Measurements from ENCODE around the gene FAM168A.

The FAM168A gene

GRCh38 chr11:73597956-73598718, at the start of gene FAM168A:
TSS of gene FAM168A (minus strand) at chr11:73598112. CDS start at chr11:73468474, 129,638 bp downstream.
- DNase-seq, result peak; percentile 94

GRCh38 chr11:73647459-73648100, 49.7 kb upstream of the FAM168A start:
- peak; percentile 26 for DNase-seq

GRCh38 chr11:73645972-73646631, 48.2 kb upstream of the FAM168A start, which contains the start of gene PLEKHB1:
TSS of gene PLEKHB1 (plus strand) at chr11:73646581. CDS start at chr11:73646609, 28 bp downstream.
- peak; percentile 45 for DNase-seq

- DNase-seq, result no peak
Measured at GRCh38 chr11:73645121-73645969, 47.4 kb upstream of the FAM168A start.

GRCh38 chr11:73641668-73642067, 43.8 kb upstream of the FAM168A start:
- no peak for DNase-seq

- no peak for DNase-seq
Measured at GRCh38 chr11:73640592-73640991, 42.7 kb upstream of the FAM168A start.

- no peak for DNase-seq
Measured at GRCh38 chr11:73637012-73637411, 39.1 kb upstream of the FAM168A start.

GRCh38 chr11:73636249-73636648, 38.3 kb upstream of the FAM168A start:
- DNase-seq, result no peak

- DNase-seq, result no peak
Measured at GRCh38 chr11:73635721-73636120, 37.8 kb upstream of the FAM168A start.

GRCh38 chr11:73633999-73634398, 36.1 kb upstream of the FAM168A start:
- DNase-seq, result no peak

GRCh38 chr11:73632996-73633395, 35.1 kb upstream of the FAM168A start:
- no peak for DNase-seq

GRCh38 chr11:73629907-73630306, 32.0 kb upstream of the FAM168A start:
- no peak for DNase-seq

- DNase-seq, result peak; percentile 45
Measured at GRCh38 chr11:73625696-73626318, 27.9 kb upstream of the FAM168A start.

GRCh38 chr11:73623686-73624085, 25.8 kb upstream of the FAM168A start:
- DNase-seq, result no peak

GRCh38 chr11:73622926-73623593, 25.1 kb upstream of the FAM168A start:
- DNase-seq, result no peak

GRCh38 chr11:73614591-73614990, 16.7 kb upstream of the FAM168A start:
- DNase-seq, result no peak

- DNase-seq, result no peak
Measured at GRCh38 chr11:73612601-73613140, 14.8 kb upstream of the FAM168A start.

GRCh38 chr11:73598719-73599379, 937 bp upstream of the FAM168A start:
- no peak for DNase-seq

- no peak for DNase-seq
Measured at GRCh38 chr11:73597336-73597955, 466 bp downstream of the FAM168A start.

GRCh38 chr11:73596547-73596946, 1.4 kb downstream of the FAM168A start:
- DNase-seq, result no peak
